MG63 (cell line): ENCODE results near the gene RHOBTB3. TPM values are rescaled to one million over a fixed set of nuclear protein-coding genes. Genes with fewer than 3 reads are reported as not detected.
A peak's percentile ranks its signal among the peaks of the same experiment; 100 is the strongest.
"Not testable (repeated sequence)": the region's sequence is repeated elsewhere in the genome, so short reads cannot be mapped to it uniquely, and the experiment has no call there.

Experiments used
- DNase-seq: peaks from one replicate; pipeline ENCODE4 v3.0.0-alpha.2; 2020
- H3K27me3 ChIP-seq: fragments of 250-450 bp; sonication (Bioruptor Pico); 2 replicates; pipeline ENCODE4 v1.5.1; 2020; ENCODE audit warnings: mild to moderate bottlenecking, moderate library complexity
- H3K36me3 ChIP-seq: fragments of 250-450 bp; sonication (Bioruptor Pico); 2 replicates; pipeline ENCODE4 v1.5.1; 2020; ENCODE audit warnings: mild to moderate bottlenecking, moderate library complexity
- H3K4me3 ChIP-seq: fragments of 250-450 bp; sonication (Bioruptor Pico); 2 replicates; pipeline ENCODE4 v1.5.1; 2020; ENCODE audit warnings: mild to moderate bottlenecking, moderate library complexity
- H3K9me3 ChIP-seq: fragments of 250-450 bp; sonication (Bioruptor Pico); 2 replicates; pipeline ENCODE4 v1.5.1; 2020; ENCODE audit warnings: mild to moderate bottlenecking, moderate library complexity
- total RNA-seq: library from RNA; depleted of rRNA; stranded (reverse); fragments of >200 nt; shearing (Covaris generic); gene quantifications from 2 replicates; pipeline ENCODE4 v1.2.3, GENCODE V29; 2014; ENCODE audit warnings: low replicate concordance

Gene RHOBTB3
- total RNA-seq, 1 experiment from 2014 or later, result 74.7 TPM

DNA sequence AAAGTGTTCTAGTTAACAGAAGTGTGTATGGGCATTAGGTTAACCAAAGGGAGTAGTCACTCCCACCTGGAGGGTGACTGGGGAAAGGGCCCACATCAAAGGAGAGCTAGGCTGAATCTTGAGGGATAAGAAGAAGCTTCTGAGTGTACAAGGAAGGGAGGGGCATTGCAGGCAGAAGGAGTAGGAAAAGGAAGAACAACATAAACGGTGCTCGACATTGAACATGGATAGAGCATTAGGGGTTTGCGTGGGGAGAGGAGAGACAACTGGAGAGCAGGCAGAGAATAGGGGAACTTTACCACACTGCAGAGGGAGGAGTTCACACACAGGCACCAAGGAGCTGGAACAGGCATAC is 96.7 kb downstream of the RHOBTB3 start:
- Histone ChIP-seq H3K36me3 (no peaks in the 10 kb centered on the region), H3K27me3 (no peaks in the 10 kb centered on the region), H3K9me3 (no peaks in the 10 kb centered on the region), H3K4me3 (no peak overlapping the region)
- DNase-seq, result no peak

DNA sequence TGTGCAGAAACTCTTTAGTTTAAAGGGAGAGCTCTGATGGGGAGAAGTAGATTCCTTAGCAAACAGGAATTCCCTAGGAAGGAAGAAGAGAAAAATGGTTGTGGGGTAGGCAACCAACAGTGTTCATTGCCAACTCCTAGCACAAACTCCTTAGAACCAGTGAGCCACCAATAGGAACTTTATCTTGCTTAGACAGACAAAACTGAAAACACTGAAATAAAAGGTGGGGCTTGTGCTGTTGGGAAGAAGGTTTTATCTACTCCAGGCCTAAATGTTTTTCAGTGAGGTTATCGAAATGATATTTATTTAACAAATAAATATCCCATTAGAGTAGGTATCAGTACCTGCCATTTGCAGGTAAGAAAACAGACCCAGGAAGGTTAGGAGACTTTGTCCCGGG is 99.1 kb downstream of the RHOBTB3 start:
- DNase-seq, result no peak
- Histone ChIP-seq H3K9me3 (no peaks in the 10 kb centered on the region), H3K36me3 (no peaks in the 10 kb centered on the region), H3K27me3 (no peaks in the 10 kb centered on the region), H3K4me3 (no peak overlapping the region)

DNA sequence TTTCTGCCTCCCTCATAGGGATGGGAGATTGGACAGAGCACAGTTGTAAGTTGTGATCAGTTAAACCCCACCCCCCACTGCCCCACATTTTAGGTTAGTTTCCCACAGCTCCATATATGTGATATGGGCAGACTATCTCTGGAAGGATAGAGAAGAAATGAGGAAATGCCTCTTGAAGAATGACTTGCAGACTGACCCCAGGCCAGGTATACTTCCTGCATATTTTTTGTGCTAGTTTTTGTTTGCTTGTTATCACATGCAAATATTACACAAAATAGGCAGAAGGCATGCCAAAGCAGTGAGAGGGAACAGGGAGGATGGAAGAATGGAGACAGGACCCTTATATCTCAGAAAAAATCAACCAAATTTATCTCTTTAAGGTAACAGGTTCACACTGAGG is 101.5 kb downstream of the RHOBTB3 start:
- H3K4me3 ChIP-seq, result no peak overlapping the region
- H3K36me3 ChIP-seq, result no peaks in the 10 kb centered on the region
- no peak for DNase-seq
- H3K27me3 ChIP-seq, result no peaks in the 10 kb centered on the region
- no peaks in the 10 kb centered on the region for H3K9me3 ChIP-seq

DNA sequence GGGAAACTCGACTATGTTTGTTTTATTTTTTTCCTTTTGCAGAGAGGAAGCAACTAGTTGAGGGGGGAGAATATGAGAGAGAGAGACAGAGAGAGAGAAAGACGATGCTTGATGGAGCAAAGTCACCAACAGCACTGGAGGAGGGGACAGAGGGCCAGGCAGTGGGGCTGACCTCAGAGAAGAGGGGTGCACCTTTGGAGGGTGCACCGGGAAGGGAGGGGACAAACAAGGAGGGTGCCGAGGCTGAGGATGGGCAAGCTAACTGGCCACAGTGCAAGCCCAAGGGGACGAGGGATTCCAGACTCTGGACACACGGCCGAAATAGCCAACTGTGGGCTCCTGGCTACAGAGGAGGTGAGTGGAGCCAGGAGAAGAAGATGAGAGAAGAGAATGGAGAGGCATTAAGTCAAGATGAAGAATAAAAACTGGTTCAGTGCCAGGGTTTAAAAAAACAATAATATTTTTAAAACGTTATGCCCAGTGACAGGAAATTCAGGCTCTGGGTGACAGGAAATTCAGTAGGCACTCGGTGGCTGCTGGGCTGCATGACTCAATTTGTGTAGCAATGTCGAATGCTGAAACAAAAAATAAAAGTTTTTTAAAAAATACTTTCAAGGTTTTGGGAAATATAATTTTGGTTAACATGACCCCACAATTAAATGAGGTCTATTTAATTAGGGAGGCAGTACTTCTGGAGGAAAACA is 104.7 kb downstream of the RHOBTB3 start:
- DNase-seq, result no peak
- no peak overlapping the region for H3K4me3 ChIP-seq

DNA sequence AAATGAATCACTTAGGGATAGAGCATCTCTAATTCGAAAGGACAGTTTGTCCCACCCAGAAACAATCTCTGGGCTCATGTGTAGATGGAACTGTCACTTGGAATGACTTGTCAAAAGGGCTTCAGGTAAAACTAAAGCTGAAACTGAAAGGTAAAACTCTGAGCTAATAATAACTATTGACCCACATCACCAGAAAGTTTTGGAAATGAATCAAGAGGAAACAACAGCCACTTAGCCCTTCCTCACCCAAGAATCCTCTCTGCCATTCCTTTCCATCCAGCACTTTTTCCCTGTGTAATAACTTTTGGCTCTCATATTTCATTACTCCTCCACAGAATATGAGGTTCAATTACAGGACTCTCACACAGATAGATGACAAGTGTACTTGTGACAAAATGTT is 105.4 kb downstream of the RHOBTB3 start:
- H3K9me3 ChIP-seq, result no peaks in the 10 kb centered on the region
- no peak for DNase-seq
- no peaks in the 10 kb centered on the region for H3K27me3 ChIP-seq
- no peaks in the 10 kb centered on the region for H3K36me3 ChIP-seq
- no peak overlapping the region for H3K4me3 ChIP-seq

More for the DNA sequence above, 104.7 kb downstream of the RHOBTB3 start:
- H3K36me3 ChIP-seq, result no peaks in the 10 kb centered on the region
- H3K9me3 ChIP-seq, result no peaks in the 10 kb centered on the region
- no peaks in the 10 kb centered on the region for H3K27me3 ChIP-seq

DNA sequence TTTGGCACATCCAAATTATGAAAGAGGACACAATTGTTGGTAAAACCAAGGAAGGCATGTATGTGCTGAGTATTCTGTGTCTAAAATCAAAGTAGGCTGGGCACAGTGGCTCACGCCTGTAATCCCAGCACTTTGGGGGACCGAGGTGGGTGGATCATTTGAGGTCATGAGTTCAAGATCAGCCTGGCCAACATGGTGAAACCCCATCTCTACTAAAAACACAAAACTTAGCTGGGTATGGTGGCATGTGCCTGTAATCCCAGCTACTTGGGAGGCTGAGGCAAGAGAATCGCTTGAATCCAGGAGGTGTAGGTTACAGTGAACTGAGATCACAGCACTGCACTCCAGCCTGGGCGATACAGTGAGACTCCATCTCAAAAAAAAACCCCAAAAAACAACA is 105.8 kb downstream of the RHOBTB3 start:
- DNase-seq, H3K36me3 ChIP-seq, H3K9me3 ChIP-seq, H3K27me3 ChIP-seq, H3K4me3 ChIP-seq: not testable (repeated sequence)

DNA sequence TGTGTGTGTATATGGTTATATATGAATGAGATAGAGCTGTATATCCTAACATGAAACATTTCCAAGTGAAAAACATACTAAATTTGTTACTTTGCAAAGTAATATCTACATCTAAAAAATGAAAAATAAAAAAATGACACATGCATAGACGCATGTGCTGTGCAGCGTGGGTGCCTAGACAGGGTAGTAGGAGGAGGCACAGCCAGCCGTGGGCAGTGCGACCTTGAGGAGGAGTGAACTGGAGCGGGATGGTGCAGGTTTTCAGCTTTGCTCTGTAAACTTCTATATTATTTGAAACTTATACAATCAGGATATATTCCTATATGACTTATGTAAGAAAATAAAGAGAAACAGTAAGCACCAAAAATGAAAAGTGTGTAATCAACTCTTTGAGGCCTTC is 106.4 kb downstream of the RHOBTB3 start:
- H3K36me3 ChIP-seq, result no peaks in the 10 kb centered on the region

DNA sequence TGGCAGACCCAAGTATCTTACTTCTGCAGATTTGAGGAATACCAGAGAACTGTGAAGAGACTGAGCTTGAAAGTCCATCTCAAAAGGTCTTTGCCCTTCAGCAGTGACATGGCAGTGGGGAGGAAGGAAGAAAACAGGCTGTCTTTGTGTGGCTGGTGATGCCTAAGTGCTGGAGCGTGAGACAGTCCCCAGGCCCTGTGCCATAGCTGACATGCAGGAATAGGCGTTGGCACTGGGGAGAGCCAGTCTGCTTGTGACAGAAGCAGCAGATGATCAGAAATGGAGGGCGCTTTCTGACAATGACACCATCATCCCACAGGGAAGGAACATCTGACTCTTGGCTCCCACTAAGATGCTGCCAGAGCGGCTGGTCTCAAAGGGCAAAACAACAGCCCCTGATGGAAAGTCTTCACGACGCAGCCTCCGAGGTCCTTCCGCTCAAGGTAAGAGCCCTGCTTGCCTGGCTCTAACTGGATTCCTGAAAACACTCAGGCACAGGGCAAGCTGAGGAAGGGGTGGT is 106.9 kb downstream of the RHOBTB3 start:
- Histone ChIP-seq H3K27me3 (no peaks in the 10 kb centered on the region), H3K4me3 (no peak overlapping the region), H3K36me3 (no peaks in the 10 kb centered on the region), H3K9me3 (no peaks in the 10 kb centered on the region)
- DNase-seq, result no peak

More for the DNA sequence above, 106.4 kb downstream of the RHOBTB3 start:
- H3K9me3 ChIP-seq, result no peaks in the 10 kb centered on the region
- H3K4me3 ChIP-seq, result no peak overlapping the region
- no peaks in the 10 kb centered on the region for H3K27me3 ChIP-seq
- DNase-seq, result no peak

DNA sequence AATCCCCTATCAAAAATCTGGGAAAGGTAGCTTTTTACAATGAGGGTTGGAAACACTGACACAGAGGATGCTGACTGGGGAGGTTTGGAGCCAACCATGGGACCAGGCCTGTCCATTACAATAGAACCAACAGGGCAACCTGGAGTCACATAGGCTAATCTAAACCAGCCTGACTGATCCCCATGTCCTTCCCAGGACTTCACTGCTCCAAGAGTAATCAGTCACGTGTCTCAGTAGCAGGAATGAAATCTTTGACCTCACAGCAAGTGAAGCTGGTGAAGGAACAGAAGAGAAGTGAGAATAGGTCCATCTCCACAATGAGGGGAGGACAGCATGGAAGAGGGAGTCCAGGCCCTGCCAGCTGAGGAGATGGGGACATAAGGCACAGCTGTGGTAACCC is 107.4 kb downstream of the RHOBTB3 start:
- DNase-seq, result no peak
- no peaks in the 10 kb centered on the region for H3K9me3 ChIP-seq
- H3K27me3 ChIP-seq, result no peaks in the 10 kb centered on the region
- H3K4me3 ChIP-seq, result no peak overlapping the region
- no peaks in the 10 kb centered on the region for H3K36me3 ChIP-seq

DNA sequence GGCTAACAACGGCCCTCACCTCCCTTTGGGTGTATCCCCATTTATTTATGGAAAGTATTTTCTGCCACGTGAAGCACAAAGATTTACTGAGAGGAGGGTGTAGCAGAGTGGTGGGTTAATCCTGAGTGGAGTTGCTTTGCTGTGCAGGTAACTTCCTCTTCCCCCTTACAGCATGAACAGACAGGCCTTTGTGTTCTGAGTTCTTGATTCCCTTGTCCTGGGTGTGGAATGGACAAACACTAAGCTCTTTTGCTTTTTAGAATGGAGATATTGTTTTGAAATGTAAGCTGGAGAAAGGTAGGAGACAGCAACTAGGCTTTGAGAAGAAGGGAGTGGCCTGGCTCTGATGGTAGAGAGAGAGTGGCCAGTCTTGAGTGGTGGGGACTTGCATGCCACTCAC is 108.5 kb downstream of the RHOBTB3 start:
- no peaks in the 10 kb centered on the region for H3K36me3 ChIP-seq
- H3K9me3 ChIP-seq, result no peaks in the 10 kb centered on the region
- DNase-seq, result no peak
- H3K4me3 ChIP-seq, result no peak overlapping the region
- H3K27me3 ChIP-seq, result no peaks in the 10 kb centered on the region

DNA sequence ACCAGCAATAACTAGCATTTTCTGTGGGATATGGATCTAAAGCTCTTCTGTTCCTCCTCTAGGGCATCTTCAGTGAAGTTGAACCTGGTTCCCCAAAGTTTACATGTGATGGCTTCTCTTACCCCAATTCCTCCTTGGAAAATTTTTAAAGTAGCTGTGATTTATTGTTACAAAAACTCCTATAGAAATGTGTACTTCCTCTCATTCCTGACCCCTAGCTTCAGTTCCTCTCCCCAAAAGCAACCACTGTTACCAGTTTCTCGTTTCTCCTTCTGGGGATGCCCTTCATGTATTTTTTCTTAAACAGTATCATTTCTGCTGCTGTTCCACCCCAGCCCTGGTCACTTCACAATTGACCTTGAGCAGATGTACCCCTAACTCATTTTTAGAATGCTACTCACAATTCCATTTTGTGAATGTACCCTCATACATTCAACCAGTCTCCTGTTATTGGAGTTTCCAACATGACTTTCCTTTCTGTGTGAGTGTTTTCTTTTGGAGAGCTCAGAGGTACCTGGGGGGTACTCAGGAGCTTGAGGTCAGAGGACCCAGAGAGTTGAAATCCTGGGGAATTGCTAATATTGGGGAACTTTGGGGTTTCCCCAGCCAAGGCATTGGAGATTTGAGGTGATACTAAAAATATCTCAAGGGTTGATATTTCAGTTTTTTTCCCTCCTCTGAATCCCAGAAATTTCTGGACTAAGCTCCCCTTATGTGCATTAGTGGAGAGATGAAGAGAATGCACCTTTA is 110.0 kb downstream of the RHOBTB3 start:
- no peaks in the 10 kb centered on the region for H3K9me3 ChIP-seq
- H3K4me3 ChIP-seq, result no peak overlapping the region
- no peaks in the 10 kb centered on the region for H3K27me3 ChIP-seq
- H3K36me3 ChIP-seq, result no peaks in the 10 kb centered on the region
- DNase-seq, result no peak

DNA sequence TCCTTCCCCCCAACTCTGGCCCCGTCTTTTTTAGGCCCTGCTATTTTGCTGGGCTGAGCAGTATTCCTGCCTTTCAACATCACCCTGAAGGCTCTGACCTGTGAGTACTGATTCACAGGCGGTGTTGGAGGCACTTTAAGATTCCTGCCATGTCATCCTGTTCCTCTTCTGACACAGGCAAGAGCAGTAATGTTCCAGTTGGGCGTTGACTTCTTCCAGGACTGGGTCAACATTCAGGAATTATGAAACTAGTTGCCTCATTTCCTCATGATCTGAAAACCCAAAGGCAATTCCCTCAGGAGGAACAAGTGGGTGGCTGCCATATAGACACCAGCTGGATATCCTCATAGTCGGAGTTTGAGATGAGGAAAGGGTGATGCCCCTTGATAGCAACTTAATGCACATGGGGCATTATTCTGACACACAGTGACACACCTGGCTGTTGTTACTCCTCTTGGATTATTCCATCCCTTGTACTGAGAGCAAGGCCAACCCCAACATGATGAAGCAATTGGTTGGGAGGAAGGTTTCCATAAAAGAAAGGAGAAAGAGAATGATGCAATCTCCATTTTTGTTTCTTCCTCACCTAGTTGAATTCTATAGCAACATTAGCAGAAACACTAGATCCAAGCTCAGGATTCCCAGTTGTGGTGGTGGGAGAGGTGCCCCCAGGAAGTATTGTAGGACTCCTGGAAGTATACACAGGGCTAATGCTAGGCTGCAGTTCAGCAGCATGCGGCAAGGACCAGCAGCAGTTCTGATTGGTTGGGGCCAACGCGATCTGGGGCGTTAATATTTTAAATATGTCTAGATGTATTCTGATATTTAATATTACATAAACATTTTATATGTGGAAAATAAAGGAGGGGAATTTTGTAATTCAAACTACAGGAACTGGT is 111.0 kb downstream of the RHOBTB3 start:
- no peak for DNase-seq
- Histone ChIP-seq H3K36me3 (no peaks in the 10 kb centered on the region), H3K4me3 (no peak overlapping the region), H3K9me3 (no peaks in the 10 kb centered on the region), H3K27me3 (no peaks in the 10 kb centered on the region)

DNA sequence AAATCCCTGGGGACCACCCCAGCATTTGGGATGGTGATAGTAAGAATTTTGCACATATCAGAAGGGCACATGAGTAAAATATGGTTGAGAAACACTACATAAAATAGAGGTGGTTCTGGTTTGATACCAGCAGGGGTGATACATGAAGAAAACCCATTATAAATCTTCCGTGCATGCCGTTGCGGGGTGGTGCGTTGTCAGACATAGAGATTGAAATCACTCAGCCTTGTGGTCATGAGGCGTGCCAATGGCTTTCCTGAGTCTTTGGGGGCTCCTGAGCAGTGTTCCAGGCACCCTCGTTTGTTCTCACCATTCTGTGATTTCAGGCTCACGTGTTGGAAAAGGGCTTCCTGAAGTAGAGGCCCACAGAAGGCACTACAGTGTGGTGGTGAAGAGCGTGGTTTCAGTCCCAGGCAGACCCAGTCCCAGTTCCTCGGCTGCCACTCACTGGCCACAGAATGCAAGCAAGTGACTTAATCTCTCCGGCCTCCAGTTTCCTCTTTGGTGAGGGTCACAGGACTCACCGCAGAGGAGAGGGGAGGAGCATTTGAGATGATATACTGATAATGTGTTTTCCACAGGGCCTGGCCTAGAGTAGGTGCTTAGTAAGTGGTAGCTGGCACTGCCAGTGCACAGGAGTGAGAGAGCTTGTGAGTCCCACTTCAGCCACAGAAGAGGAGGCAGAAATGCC is 111.9 kb downstream of the RHOBTB3 start:
- Histone ChIP-seq H3K27me3 (no peaks in the 10 kb centered on the region), H3K9me3 (no peaks in the 10 kb centered on the region), H3K36me3 (no peaks in the 10 kb centered on the region), H3K4me3 (no peak overlapping the region)
- DNase-seq, result peak; percentile 30

DNA sequence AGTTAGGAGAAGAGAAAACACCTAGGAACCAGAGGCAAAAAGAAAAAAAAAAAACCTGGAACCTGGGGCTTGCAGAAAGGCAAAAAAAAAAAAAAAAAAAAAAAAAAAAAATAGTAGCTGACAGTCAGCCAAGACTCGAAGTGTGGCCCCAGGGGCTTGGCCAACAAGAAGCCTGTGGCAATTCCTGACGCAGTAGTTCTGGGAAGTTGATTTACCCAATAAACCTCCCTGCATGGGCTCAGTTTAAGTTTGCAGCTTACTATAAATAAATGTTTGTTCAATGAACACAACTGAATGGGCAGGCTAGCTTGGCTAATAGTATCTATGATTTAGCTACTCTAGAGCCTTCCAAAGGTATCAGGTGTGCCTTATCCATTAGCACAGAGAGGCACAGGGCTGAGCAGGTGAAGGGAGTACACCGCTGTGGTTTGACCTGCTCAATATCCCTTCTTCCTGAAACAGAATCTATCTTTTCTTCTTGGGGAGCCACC is 112.6 kb downstream of the RHOBTB3 start:
- no peaks in the 10 kb centered on the region for H3K9me3 ChIP-seq
- no peak overlapping the region for H3K4me3 ChIP-seq
- no peaks in the 10 kb centered on the region for H3K36me3 ChIP-seq
- H3K27me3 ChIP-seq, result no peaks in the 10 kb centered on the region
- no peak for DNase-seq

DNA sequence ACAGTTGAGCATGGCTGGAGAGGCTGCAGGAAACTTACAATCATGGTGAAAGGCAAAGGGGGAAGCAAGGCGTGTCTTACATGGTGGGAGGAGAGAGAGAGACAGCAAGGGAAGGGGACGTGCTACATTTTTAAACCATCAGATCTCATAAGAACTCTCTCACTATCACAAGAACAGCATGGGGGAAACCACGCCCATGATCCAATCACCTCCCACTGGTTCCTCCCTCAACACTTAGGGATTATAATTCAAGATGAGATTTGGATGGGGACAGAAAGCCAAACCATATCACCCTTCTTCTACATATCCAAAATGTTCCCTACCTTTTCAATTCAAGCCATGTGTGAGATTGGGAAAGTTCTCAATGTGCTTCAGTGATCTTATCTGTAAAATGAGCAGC is 114.3 kb downstream of the RHOBTB3 start:
- H3K36me3 ChIP-seq, result no peaks in the 10 kb centered on the region
- no peak for DNase-seq
- H3K4me3 ChIP-seq, result no peak overlapping the region
- H3K9me3 ChIP-seq, result no peaks in the 10 kb centered on the region
- no peaks in the 10 kb centered on the region for H3K27me3 ChIP-seq
